Esophagus muscularis mucosa (tissue), 4 donors: ENCODE data around the gene TERF2IP.

Source experiments
- CTCF ChIP-seq, 3 experiments: fragments of 200-600 bp in 2 of 3; fragments of 450-650 bp in 1 of 3; sonication (generic) in 2 of 3; IDR thresholded peaks; one replicate each; pipeline ENCODE4 v1.5.1; 2017 to 2019; ENCODE audit warnings: antibody characterized with exemption in 3 of 3, mild to moderate bottlenecking in 2 of 3, moderate library complexity in 1 of 3
- EP300 ChIP-seq: sonication (generic); formaldehyde crosslinking; IDR thresholded peaks from one replicate; pipeline ENCODE4 v1.6.1; 2017; ENCODE audit warnings: antibody characterized with exemption
- POLR2AphosphoS5 ChIP-seq, 2 donors: sonication (generic); formaldehyde crosslinking; IDR thresholded peaks; one replicate each; pipeline ENCODE4 v1.6.1; 2017; ENCODE audit warnings: antibody characterized with exemption in 2 of 2

GRCh38 chr16:75695708-75696107, 48.1 kb downstream of the TERF2IP start:
- TF ChIP-seq EP300 (no peak), CTCF (IDR thresholded peaks at IDR 0.05) (no peak), POLR2AphosphoS5 (IDR thresholded peaks at IDR 0.05) (no peak)
